Urinary bladder (tissue), 4 donors: Measurements from ENCODE around the gene JARID2. TPM values are rescaled to one million over a fixed set of nuclear protein-coding genes. Genes with fewer than 3 reads are reported as not detected.

ENCODE experiments used
- DNase-seq: peaks from one replicate; pipeline ENCODE4 v3.0.0-alpha.2; 2015; ENCODE audit errors: extremely low spot score
- H3K27ac ChIP-seq: one replicate; pipeline ENCODE4 v1.5.1; 2013; ENCODE audit warnings: low read depth, mild to moderate bottlenecking, moderate library complexity
- H3K36me3 ChIP-seq: one replicate; pipeline ENCODE4 v1.6.1; 2013; ENCODE audit warnings: mild to moderate bottlenecking, moderate library complexity; ENCODE audit not compliant: insufficient read depth
- H3K4me1 ChIP-seq: one replicate; pipeline ENCODE4 v1.6.1; 2013; ENCODE audit warnings: mild to moderate bottlenecking, moderate library complexity; ENCODE audit not compliant: insufficient read depth
- H3K4me3 ChIP-seq: one replicate; pipeline ENCODE4 v1.5.1; 2013; ENCODE audit warnings: low read depth, low read length
- WGBS: extraction: QIAGEN DNeasy Blood & Tissue Kit; methylation state at CpG from one replicate; pipeline ENCODE4 v1.1.7; 2013; 5-methylcytosine and 5-hydroxymethylcytosine counted together
- polyA plus RNA-seq: library from polyadenylated mRNA; stranded (reverse); fragments of 200-250 nt; gene quantifications from one replicate; pipeline ENCODE4 v1.2.3, GENCODE V29; 2013
- total RNA-seq: library from RNA; depleted of rRNA; stranded (reverse); fragments of >200 nt; gene quantifications from one replicate; pipeline ENCODE4 v1.2.3, GENCODE V29; 2014
- donor health status: healthy with polysubstance abuse.
- donor health status: healthy.

JARID2 gene
- total and polyA plus RNA-seq, 2 donors = 5.5 to 11.9 TPM

GRCh38 chr6:15392182-15392581 lies 146.3 kb downstream of the JARID2 start:
- Histone ChIP-seq H3K27ac (no peak overlapping the region), H3K4me3 (no peak overlapping the region), H3K4me1 (peaks cover 2% of the 10 kb centered on the region), H3K36me3 (no peaks in the 10 kb centered on the region)
- 89% methylated on average over 6 of the region's 6 CpGs for WGBS
- DNase-seq = no peak

- Histone ChIP-seq H3K4me1 (no peaks in the 10 kb centered on the region), H3K4me3 (no peak overlapping the region), H3K27ac (no peak overlapping the region), H3K36me3 (no peaks in the 10 kb centered on the region)
- WGBS = 98% methylated on average over 7 of the region's 7 CpGs
- DNase-seq = no peak
These were observed 147.7 kb downstream of the JARID2 start for GRCh38 chr6:15393605-15394004.

- Histone ChIP-seq H3K36me3 (no peaks in the 10 kb centered on the region), H3K4me1 (no peaks in the 10 kb centered on the region), H3K27ac (no peak overlapping the region), H3K4me3 (no peak overlapping the region)
- 94% methylated on average over 8 of the region's 8 CpGs for WGBS
- no peak for DNase-seq
These were observed 149.2 kb downstream of the JARID2 start for GRCh38 chr6:15395087-15395486.

- Histone ChIP-seq H3K27ac (no peak overlapping the region), H3K4me3 (no peak overlapping the region), H3K4me1 (no peaks in the 10 kb centered on the region), H3K36me3 (no peaks in the 10 kb centered on the region)
- DNase-seq = no peak
- WGBS = 94% methylated on average over 3 of the region's 3 CpGs
These were observed 150.9 kb downstream of the JARID2 start for GRCh38 chr6:15396808-15397207.

- Histone ChIP-seq H3K36me3 (no peaks in the 10 kb centered on the region), H3K27ac (no peak overlapping the region), H3K4me3 (no peak overlapping the region), H3K4me1 (peaks cover 1% of the 10 kb centered on the region)
- WGBS = 85% methylated on average over 8 of the region's 8 CpGs
- no peak for DNase-seq
These were observed 152.9 kb downstream of the JARID2 start for GRCh38 chr6:15398633-15399275.

GRCh38 chr6:15399641-15400470 lies 154.0 kb downstream of the JARID2 start:
- peaks cover 1% of the 10 kb centered on the region for H3K4me1 ChIP-seq
- WGBS = 11% methylated on average over 9 of the region's 9 CpGs
- no peak overlapping the region for H3K27ac ChIP-seq
- DNase-seq = peak; percentile 82
- H3K4me3 ChIP-seq = peak overlapping the region; percentile 14
- H3K36me3 ChIP-seq = no peaks in the 10 kb centered on the region

GRCh38 chr6:15400572-15401004 lies 154.7 kb downstream of the JARID2 start:
- no peak for DNase-seq
- WGBS = 16% methylated on average over 14 of the region's 14 CpGs
- H3K36me3 ChIP-seq = no peaks in the 10 kb centered on the region
- H3K4me3 ChIP-seq = no peak overlapping the region
- H3K4me1 ChIP-seq = peaks cover 1% of the 10 kb centered on the region
- H3K27ac ChIP-seq = no peak overlapping the region

GRCh38 chr6:15401120-15401519 lies 155.3 kb downstream of the JARID2 start:
- WGBS = 87% methylated on average over 1 of the region's 1 CpG
- H3K4me1 ChIP-seq = peaks cover 1% of the 10 kb centered on the region
- no peak overlapping the region for H3K27ac ChIP-seq
- H3K36me3 ChIP-seq = no peaks in the 10 kb centered on the region
- H3K4me3 ChIP-seq = no peak overlapping the region
- no peak for DNase-seq

- Histone ChIP-seq H3K27ac (no peak overlapping the region), H3K4me3 (no peak overlapping the region), H3K4me1 (peaks cover 1% of the 10 kb centered on the region), H3K36me3 (no peaks in the 10 kb centered on the region)
- no peak for DNase-seq
- 82% methylated on average over 2 of the region's 2 CpGs for WGBS
These were observed 155.9 kb downstream of the JARID2 start for GRCh38 chr6:15401769-15402250.

- H3K27ac ChIP-seq = no peak overlapping the region
- no peaks in the 10 kb centered on the region for H3K36me3 ChIP-seq
- DNase-seq = no peak
- H3K4me1 ChIP-seq = peaks cover 1% of the 10 kb centered on the region
- WGBS = 87% methylated on average over 9 of the region's 9 CpGs
- no peak overlapping the region for H3K4me3 ChIP-seq
These were observed 156.7 kb downstream of the JARID2 start for GRCh38 chr6:15402406-15403045.

GRCh38 chr6:15403094-15403755 lies 157.4 kb downstream of the JARID2 start:
- WGBS = 91% methylated on average over 6 of the region's 6 CpGs
- DNase-seq = no peak
- H3K4me3 ChIP-seq = no peak overlapping the region
- peaks cover 1% of the 10 kb centered on the region for H3K4me1 ChIP-seq
- no peaks in the 10 kb centered on the region for H3K36me3 ChIP-seq
- no peak overlapping the region for H3K27ac ChIP-seq

GRCh38 chr6:15404685-15404980 lies 158.8 kb downstream of the JARID2 start:
- Histone ChIP-seq H3K4me1 (peaks cover 1% of the 10 kb centered on the region), H3K4me3 (no peak overlapping the region), H3K36me3 (no peaks in the 10 kb centered on the region)

GRCh38 chr6:15405129-15406068 lies 159.5 kb downstream of the JARID2 start:
- H3K4me1 ChIP-seq = peaks cover 1% of the 10 kb centered on the region
- 94% methylated on average over 11 of the region's 11 CpGs for WGBS
- H3K4me3 ChIP-seq = no peak overlapping the region
- no peak overlapping the region for H3K27ac ChIP-seq
- no peak for DNase-seq
- H3K36me3 ChIP-seq = no peaks in the 10 kb centered on the region

More at GRCh38 chr6:15404685-15404980, 158.8 kb downstream of the JARID2 start:
- no peak overlapping the region for H3K27ac ChIP-seq
- DNase-seq = no peak
